Renal cortex interstitium (tissue), 11 donors: ENCODE results near the gene PIGZ. TPM values are rescaled to one million over a fixed set of nuclear protein-coding genes. Genes with fewer than 3 reads are reported as not detected.

Experiments used
- DNase-seq, 11 donors: peaks; one replicate each; pipeline ENCODE4 v3.0.0-alpha.2; 2013; ENCODE audit warnings: low read depth in 9 of 11, low spot score in 4 of 11; ENCODE audit errors: extremely low read depth in 1 of 11
- polyA plus RNA-seq, 3 donors: library from polyadenylated mRNA; unstranded; fragments of 120-200 nt; gene quantifications; one replicate each; pipeline ENCODE4 v1.2.1, GENCODE V29; 2013; ENCODE audit not compliant: insufficient read length in 3 of 3

The PIGZ gene
- polyA plus RNA-seq, 3 donors = 0.96 to 2.9 (median 1.0) TPM

GRCh38 chr3:196936288-196936687 is 32.3 kb downstream of the PIGZ start:
- no peak for DNase-seq

- no peak for DNase-seq
Observed at GRCh38 chr3:196932600-196932999, 36.0 kb downstream of the PIGZ start.

GRCh38 chr3:196931828-196932587 is 36.6 kb downstream of the PIGZ start:
- DNase-seq = no peak

- DNase-seq = no peak
Observed at GRCh38 chr3:196931157-196931556, 37.5 kb downstream of the PIGZ start.

- DNase-seq = no peak
Observed at GRCh38 chr3:196927571-196928453, 40.8 kb downstream of the PIGZ start.

- DNase-seq = no peak
Observed at GRCh38 chr3:196920733-196921132, 47.9 kb downstream of the PIGZ start.

- no peak for DNase-seq
Observed at GRCh38 chr3:196918968-196919367, 49.7 kb downstream of the PIGZ start.

GRCh38 chr3:196916995-196917394 is 51.6 kb downstream of the PIGZ start:
- no peak for DNase-seq

GRCh38 chr3:196916221-196916620 is 52.4 kb downstream of the PIGZ start:
- no peak for DNase-seq

- DNase-seq = no peak
Observed at GRCh38 chr3:196915375-196915774, 53.3 kb downstream of the PIGZ start.

GRCh38 chr3:196914866-196915265 is 53.8 kb downstream of the PIGZ start:
- no peak for DNase-seq

- no peak for DNase-seq
Observed at GRCh38 chr3:196903740-196904139, 64.9 kb downstream of the PIGZ start.

GRCh38 chr3:196902296-196902695 is 66.3 kb downstream of the PIGZ start:
- no peak for DNase-seq

- no peak for DNase-seq
Observed at GRCh38 chr3:196901768-196902167, 66.9 kb downstream of the PIGZ start.

Other genes starting within 250 kb of the PIGZ start
- 10 to 100 TPM; 60.8 to 88.7 (median 82.6) TPM for gene PAK2, start 229.0 kb downstream of the PIGZ start, polyA plus RNA-seq
- 10 to 100 TPM; 20.4 to 32.4 (median 22.5) TPM for gene SENP5, start 100.9 kb downstream of the PIGZ start, polyA plus RNA-seq
- gene NCBP2, start 26.3 kb downstream of the PIGZ start, polyA plus RNA-seq = 100 to 1,000 TPM in 1 of 3 donors, 10 to 100 TPM in 2; 95.3 to 117 (median 95.7) TPM
- gene MELTF, start 61.0 kb upstream of the PIGZ start, polyA plus RNA-seq = 1 to 10 TPM; 2.7 to 4.5 (median 3.2) TPM